Measurements from ENCODE around the gene KNG1. TPM values are rescaled to one million over a fixed set of nuclear protein-coding genes. Genes with fewer than 3 reads are reported as not detected.

Gene KNG1
- total RNA-seq, 1 experiment from 2014 or later, result 0.25 TPM

DNA sequence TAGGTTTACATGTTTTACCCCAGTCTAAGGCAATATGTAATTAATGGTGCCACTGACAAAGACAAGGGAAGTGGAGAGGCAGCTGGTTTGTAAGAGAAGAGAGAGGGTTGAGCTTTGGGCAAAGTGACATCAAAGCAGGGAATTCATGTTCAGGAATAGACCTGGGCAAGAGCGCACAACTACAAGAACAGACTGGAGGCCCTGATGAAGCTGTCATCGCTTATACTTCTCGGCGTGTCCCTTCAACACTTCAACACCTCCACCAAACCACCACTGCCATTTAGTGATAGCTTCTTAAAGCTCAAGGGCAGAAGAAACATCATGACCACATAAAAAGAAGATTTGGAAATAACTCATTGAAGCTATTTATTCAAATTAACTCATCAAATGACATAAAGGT is 19.6 kb upstream of the KNG1 start:
- TF ChIP-seq POLR2A (IDR thresholded peaks at IDR 0.05; ENCODE audit: borderline replicate concordance, extremely low read depth, insufficient read depth, insufficient read length) (no peak), ZFX (IDR thresholded peaks at IDR 0.05) (no peak), EZH2 (IDR thresholded peaks at IDR 0.05) (no peak), TCF7L2 (IDR thresholded peaks at IDR 0.05; ENCODE audit: borderline replicate concordance, extremely low read depth, insufficient read depth, insufficient read length) (no peak), SIN3A (IDR thresholded peaks at IDR 0.05; ENCODE audit: low read depth) (no peak), POLR2AphosphoS5 (IDR thresholded peaks at IDR 0.05; ENCODE audit: low read depth, low read length) (no peak), SRF (IDR thresholded peaks at IDR 0.05; ENCODE audit: low read depth) (no peak), ELF1 (IDR thresholded peaks at IDR 0.05; ENCODE audit: borderline replicate concordance, low read depth) (no peak), EZH2phosphoT487 (IDR thresholded peaks at IDR 0.05; ENCODE audit: borderline replicate concordance) (no peak), SP1 (IDR thresholded peaks at IDR 0.05; ENCODE audit: low read depth) (no peak), CBX3 (IDR thresholded peaks at IDR 0.05; ENCODE audit: low read depth) (no peak), ZNF274 (IDR thresholded peaks at IDR 0.05; ENCODE audit: low read depth, low read length) (no peak), EGR1 (IDR thresholded peaks at IDR 0.05; ENCODE audit: low read depth) (no peak), JUND (IDR thresholded peaks at IDR 0.05) (no peak), FOSL1 (IDR thresholded peaks at IDR 0.05; ENCODE audit: low read depth) (no peak), CTCF (IDR thresholded peaks at IDR 0.05 in 2 of 3, conservative IDR thresholded peaks at IDR 0.05 in 1 of 3; ENCODE audit: borderline replicate concordance in 1 of 3, insufficient read depth in 1 of 3, low read depth in 2 of 3, low read length in 2 of 3) (no peak)
- TF ChIP-seq, protein P1, sequence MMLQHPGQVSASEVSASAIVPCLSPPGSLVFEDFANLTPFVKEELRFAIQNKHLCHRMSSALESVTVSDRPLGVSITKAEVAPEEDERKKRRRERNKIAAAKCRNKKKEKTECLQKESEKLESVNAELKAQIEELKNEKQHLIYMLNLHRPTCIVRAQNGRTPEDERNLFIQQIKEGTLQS (IDR thresholded peaks at IDR 0.05), result no peak
- TF ChIP-seq, protein P2, sequence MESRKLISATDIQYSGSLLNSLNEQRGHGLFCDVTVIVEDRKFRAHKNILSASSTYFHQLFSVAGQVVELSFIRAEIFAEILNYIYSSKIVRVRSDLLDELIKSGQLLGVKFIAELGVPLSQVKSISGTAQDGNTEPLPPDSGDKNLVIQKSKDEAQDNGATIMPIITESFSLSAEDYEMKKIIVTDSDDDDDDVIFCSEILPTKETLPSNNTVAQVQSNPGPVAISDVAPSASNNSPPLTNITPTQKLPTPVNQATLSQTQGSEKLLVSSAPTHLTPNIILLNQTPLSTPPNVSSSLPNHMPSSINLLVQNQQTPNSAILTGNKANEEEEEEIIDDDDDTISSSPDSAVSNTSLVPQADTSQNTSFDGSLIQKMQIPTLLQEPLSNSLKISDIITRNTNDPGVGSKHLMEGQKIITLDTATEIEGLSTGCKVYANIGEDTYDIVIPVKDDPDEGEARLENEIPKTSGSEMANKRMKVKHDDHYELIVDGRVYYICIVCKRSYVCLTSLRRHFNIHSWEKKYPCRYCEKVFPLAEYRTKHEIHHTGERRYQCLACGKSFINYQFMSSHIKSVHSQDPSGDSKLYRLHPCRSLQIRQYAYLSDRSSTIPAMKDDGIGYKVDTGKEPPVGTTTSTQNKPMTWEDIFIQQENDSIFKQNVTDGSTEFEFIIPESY (IDR thresholded peaks at IDR 0.05; ENCODE audit: extremely low read depth, insufficient replicate concordance, low read length), result no peak
- TF ChIP-seq, protein P3, sequence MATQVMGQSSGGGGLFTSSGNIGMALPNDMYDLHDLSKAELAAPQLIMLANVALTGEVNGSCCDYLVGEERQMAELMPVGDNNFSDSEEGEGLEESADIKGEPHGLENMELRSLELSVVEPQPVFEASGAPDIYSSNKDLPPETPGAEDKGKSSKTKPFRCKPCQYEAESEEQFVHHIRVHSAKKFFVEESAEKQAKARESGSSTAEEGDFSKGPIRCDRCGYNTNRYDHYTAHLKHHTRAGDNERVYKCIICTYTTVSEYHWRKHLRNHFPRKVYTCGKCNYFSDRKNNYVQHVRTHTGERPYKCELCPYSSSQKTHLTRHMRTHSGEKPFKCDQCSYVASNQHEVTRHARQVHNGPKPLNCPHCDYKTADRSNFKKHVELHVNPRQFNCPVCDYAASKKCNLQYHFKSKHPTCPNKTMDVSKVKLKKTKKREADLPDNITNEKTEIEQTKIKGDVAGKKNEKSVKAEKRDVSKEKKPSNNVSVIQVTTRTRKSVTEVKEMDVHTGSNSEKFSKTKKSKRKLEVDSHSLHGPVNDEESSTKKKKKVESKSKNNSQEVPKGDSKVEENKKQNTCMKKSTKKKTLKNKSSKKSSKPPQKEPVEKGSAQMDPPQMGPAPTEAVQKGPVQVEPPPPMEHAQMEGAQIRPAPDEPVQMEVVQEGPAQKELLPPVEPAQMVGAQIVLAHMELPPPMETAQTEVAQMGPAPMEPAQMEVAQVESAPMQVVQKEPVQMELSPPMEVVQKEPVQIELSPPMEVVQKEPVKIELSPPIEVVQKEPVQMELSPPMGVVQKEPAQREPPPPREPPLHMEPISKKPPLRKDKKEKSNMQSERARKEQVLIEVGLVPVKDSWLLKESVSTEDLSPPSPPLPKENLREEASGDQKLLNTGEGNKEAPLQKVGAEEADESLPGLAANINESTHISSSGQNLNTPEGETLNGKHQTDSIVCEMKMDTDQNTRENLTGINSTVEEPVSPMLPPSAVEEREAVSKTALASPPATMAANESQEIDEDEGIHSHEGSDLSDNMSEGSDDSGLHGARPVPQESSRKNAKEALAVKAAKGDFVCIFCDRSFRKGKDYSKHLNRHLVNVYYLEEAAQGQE (IDR thresholded peaks at IDR 0.05; ENCODE audit: low read depth), result no peak
- Histone ChIP-seq H3K4me3 (replicated peaks in 1 of 2; ENCODE audit: low read depth in 1 of 2, low read length in 2 of 2) (no peak overlapping the region), H3K4me1 (ENCODE audit: control insufficient read depth in 1 of 2, insufficient read depth in 2 of 2, low read length in 2 of 2) (no peaks in the 10 kb centered on the region), H2AFZ (ENCODE audit: low read depth, low read length, poor library complexity, severe bottlenecking) (no peak overlapping the region), H3K9ac (ENCODE audit: low read length) (no peak overlapping the region), H3K27me3 (ENCODE audit: insufficient read depth, low read length) (no peaks in the 10 kb centered on the region), H3K9me3 (ENCODE audit: control insufficient read depth in 1 of 2, insufficient read depth in 1 of 2, low read depth in 1 of 2, low read length in 2 of 2) (no peaks in the 10 kb centered on the region), H3K9me2 (ENCODE audit: insufficient read depth) (no peaks in the 10 kb centered on the region), H3K27ac (ENCODE audit: low read depth, low read length) (no peak overlapping the region), H4K20me1 (ENCODE audit: insufficient read depth) (no peaks in the 10 kb centered on the region), H3K79me2 (ENCODE audit: insufficient read depth, low read length) (no peaks in the 10 kb centered on the region), H3K36me3 (ENCODE audit: control insufficient read depth in 1 of 2, insufficient read depth in 2 of 2, low read length in 2 of 2) (no peaks in the 10 kb centered on the region), H3K4me2 (ENCODE audit: low read length) (no peak overlapping the region)
- ATAC-seq (no peak), DNase-seq (ENCODE audit: low read depth, low spot score) (no peak)
- no TSS peak for BruUV-seq (replicated peaks)
- POLR2A ChIA-PET, result no interaction called here
- RAD21 ChIA-PET (ENCODE audit: low non-redundant PET in 1 of 2, low total read pairs in 2 of 2, uncharacterized antibody in 2 of 2, unreplicated experiment in 2 of 2), result no interaction called here
- intact Hi-C loops (cut with micrococcal nuclease), result no loop called here
- CTCF ChIA-PET, result no interaction called here

All from HCT116 (cell line).